SKM-1 treated with dmso at 0.1 percent for 144 hours (cell line): ENCODE data around the gene GNG2.

Experiments used
- DNase-seq: peaks from one replicate; lab custom pipeline; 2025; ENCODE audit not compliant: unreplicated experiment; lab: John Stamatoyannopoulos, UW

GNG2 gene

DNA sequence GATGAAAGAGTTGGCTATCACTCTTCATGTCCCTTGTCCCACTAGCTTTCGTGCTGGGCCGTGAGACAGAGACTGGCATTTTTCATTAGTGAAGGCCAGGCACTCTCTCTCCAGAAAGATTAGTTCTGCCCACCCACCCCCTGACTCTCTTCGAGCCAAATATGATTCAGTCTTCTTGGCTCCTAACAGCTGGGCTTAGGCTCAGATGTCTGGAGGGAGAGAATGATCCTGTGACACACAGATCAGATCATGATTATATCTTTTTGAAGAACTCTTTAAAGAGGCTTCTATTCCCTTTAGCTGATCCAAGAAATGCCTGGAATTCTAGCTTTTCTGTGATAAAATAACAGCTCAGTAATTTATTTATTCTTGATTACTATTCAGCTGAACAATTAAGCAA is 5.2 kb upstream of the GNG2 start:
- DNase-seq: no peak

DNA sequence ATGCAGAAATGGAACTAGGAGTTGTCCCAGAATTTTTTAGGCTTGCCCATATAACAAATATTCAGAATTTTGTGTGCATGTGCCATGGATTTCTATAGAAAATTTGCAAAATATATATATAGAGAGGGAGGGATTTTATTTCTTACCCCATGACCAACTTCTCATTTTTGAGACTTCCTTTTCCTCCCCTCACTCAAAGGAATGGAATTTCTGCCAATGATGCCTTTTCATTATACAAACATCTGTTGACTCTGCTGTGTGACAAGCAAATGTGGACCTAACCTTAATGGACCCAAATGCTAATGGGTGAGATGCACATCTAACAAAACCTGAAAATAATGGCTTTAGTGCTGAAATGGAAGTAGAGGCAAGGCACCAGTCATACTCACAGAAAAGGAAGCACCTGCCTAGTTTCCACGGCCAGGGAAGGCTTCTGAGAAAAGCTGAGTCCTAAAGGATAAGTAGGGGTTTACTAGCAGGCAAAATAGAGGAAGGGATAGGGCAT is 3.6 kb upstream of the GNG2 start:
- DNase-seq: no peak

DNA sequence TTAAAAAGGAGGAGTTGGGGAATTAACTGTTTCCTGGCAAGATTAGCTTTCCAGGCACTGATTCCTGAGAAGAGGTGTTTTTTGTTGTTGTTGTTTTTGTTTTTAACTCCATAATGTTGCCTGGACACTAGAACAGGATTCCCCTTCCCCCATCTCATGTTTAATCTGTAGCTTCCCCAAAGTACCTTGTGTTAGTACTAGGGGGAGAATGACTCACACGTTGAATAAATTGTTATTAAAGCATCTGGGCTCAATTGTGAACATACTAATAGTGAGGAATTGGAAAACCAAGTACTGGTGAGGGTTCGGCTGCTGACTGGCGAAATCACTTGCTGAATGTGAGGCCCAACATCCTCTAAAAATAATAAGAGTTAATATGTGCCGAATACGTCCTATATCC is 1.3 kb upstream of the GNG2 start:
- no peak for DNase-seq

DNA sequence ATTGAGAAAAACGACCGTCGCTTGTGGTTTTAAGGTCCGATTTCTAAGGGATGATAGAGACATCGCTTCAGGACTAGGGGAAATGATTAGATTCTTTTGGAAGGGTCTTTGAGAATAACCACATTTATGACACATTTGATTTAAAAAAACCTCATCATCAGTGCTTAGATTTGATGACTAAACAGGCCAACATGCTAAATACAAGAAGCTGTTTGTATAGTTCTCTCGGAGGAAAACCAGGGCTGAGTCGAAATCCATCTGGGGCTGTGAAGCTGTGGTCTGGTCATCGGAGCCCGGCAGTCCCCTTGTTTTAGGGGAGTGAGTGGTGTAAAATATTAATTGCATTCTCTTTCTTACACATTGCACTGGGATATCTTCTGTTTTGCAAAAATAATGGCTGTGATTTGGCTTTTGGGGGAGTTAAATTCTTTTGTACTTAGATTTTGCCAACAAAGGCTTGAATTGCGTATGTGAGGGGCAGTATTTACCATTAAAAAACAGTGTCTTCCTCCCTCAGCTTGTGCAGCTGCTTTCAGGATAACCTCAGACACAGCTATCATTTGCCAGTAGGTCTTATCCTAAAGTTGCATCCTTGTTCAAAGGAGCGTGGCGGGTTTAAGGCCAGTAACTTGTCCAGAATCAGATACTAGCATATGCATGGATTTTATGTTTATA is 550 bp downstream of the GNG2 start:
- DNase-seq: no peak

DNA sequence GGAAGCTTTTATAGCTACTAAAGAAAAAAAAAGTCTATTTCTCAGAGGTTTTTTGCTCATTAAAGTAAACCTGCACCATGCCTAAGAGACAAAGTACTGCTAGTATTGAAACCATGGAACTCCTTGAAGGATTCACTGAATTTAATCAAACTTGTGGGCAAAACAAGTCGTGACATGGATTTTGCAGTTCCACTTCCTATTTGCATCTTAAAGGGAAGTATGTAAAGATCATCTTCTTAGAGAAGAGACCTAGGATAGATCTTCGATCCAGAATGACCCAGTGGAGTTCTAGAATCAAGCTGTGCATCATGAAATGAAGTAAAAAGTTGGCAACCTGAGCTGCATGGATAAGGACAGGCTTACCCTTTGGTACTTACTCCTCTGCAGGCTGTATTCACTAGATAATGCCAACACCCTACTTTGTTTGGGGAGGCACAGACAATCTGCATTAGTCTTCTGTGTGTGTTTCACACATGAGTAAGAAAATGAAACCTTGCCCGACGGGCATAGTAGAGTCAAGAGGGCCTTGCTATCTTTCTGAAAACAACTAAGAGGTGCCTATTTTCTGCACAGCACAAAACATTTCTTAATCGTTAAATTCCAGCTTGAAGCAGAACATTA is 1.9 kb downstream of the GNG2 start:
- DNase-seq: no peak

DNA sequence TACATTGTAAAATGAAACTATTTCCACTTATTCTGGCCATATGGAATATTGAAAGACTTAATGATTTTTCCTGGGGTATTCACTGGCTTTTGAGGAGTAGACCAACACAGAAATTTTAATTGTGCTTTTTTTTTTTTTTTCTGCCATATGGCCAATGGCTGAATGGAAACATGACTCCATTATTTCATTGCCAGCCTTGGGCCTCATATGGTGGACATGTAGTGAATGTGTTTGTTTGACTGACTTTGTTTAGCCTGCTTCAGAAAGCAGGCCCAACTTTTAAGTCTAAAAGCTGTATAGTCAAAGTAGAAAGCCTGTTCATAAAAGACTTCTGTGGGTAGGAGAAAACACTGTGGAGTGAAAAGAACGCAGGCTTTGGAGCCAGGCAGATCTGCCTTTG is 2.4 kb downstream of the GNG2 start:
- no peak for DNase-seq

DNA sequence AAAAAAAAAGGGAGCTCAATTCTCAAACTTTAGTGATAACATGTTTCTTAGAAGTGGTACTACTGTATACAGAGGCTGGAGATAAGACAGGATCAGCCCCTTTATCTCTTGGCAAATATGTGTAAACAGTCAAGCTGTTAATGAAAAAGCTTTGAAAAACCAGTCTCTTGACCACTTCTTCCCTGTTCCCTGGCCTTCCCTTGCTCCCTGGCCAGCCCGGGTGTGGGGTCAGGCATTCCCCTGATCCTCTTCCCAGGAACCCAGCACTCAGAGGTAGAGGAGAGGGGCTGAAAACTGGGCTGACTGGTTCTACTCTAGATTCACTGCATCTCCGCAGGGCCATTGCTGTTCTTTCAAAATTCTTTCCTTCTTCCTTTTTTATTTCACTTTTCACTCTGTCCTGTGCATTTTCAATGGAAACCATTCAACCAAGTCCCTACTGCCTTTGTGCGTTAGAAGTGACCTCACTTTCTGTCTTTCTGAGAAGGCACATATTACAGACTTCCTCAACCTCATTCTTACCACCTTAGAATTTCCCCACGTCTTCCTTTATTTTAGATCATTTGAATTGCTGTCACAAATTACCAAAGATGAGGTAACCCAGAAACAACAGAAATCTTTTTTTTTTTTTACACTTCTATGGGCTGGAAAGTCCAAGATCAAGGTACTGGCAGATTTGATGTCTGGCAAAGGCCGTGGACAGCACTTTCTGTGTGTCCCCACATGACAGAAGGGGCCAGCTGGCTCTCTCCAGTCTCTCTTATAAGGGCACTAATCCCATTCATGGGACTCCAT is 5.7 kb downstream of the GNG2 start:
- no peak for DNase-seq

DNA sequence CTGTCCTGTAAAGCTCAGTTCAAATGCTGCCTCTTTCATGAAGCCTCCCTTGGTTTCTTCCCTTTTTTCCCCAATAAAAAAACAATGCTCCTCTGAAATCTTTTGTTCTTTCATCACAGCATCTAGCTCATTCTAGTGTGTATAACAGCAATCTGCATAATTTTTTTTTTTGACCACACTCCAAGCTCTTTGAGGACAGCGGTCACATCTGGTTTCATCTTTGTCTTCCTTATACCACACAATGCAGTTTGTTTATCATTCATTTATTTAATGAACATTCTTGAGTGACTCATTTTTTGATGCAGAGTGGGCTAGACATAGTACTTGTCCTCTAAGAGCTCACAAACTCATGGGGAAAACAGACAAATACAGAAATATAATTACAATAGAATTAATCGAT is 7.3 kb downstream of the GNG2 start:
- DNase-seq: no peak

DNA sequence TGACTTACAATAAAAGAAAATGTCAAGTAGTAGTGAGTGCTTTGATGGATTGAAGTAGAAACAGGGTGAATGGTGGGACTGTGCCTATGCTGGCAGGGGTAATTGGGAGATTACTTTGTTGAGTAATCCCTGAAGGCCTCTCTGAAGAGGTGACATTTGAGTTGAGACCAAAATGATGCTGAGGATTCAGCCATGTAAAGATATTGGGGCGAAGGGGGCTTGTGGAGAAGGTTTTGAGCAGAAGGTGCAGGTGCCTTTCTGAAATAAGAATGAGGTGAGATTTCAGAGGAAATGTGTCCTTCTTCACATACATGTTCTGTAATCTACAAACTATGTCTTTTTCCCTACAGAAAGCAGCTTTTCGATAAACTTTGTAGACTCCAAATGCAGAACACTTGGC is 8.0 kb downstream of the GNG2 start:
- DNase-seq: no peak

DNA sequence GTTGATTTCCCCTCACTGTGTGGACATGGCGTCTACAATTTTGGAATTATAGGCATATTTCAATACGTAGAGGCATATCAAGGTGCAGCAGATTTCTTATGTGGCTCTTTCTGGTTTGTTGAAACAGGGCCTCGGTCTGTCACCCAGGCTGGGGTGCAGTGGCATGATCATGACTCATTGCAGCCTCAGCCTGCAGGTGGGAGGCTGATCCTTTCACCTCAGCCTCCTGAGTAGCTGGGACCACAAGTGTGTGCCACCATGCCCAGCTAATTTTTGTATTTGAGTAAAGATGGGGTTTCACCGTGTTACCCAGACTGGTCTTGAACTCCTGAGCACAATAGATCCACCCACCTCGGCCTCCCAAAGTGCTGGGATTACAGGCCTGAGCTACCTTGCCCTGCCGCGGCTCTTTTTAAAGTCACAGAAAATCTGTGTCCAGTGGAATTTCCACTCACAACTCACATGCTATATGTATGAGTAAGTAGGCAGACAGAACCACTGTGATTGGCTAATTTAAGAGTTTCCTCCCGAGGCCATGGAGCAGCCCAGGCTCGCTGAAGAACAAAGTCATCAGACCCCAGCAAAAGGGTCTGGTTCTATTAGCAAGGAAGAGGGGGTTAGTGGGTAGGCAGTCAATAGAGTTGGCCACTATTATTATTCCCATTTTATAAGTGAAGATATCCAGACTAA is 9.1 kb downstream of the GNG2 start:
- DNase-seq: no peak

DNA sequence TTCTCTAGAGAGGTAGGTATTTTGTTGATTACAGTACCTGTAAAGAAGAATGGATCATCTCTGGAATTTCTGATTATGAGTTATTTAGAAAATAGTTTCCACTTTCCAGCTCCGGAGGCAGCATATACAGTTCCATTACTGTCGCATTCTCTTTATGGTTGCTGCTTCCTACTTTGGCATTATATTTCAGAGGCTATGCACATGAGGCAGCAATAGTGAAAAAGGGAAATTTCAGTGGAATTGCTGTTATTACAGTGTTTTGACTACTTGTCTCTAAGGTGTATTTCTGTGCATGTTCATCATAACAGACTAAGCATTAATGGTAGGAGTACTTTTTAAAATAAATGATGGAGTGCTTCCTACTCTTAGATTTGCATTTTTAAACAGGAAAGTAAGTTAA is 10.2 kb downstream of the GNG2 start:
- DNase-seq: no peak

DNA sequence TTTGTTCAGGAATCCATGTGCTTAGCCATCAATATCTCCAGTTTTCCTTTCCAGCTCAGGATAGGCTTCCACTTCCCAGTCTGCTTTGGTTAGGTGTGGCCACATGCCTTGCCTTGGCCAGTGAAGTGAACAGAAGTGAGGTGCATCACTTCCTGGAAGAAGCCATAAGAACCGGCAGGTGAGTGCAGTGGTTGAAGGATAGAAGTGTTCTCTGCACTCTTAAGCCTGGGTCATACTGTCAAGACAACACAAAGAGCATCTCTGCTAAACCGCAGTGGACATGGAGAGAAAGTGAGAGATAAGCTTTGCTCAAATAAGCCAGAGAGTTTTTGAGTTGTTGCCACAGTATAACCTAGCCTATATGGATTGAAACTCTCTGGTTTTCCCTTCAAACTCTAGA is 11.4 kb downstream of the GNG2 start:
- DNase-seq: no peak

DNA sequence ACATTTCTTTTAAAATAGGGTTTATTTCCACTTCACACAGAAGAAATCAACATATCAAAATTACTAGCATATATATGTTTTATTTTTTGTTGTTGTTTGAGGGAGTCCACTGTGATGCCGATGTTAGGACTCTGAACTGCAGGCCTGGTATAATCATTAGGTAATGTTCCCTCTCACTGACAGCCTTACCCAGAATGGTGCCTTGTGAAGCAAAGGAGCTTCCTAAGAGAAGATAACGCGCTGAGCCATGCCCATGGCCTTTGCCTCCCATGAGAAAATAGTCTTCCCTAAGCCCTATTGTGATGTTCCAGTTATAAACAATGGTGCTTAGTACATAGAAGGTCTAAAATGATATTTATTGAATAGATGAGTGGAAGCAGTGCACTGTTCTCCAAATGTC is 12.0 kb downstream of the GNG2 start:
- no peak for DNase-seq

DNA sequence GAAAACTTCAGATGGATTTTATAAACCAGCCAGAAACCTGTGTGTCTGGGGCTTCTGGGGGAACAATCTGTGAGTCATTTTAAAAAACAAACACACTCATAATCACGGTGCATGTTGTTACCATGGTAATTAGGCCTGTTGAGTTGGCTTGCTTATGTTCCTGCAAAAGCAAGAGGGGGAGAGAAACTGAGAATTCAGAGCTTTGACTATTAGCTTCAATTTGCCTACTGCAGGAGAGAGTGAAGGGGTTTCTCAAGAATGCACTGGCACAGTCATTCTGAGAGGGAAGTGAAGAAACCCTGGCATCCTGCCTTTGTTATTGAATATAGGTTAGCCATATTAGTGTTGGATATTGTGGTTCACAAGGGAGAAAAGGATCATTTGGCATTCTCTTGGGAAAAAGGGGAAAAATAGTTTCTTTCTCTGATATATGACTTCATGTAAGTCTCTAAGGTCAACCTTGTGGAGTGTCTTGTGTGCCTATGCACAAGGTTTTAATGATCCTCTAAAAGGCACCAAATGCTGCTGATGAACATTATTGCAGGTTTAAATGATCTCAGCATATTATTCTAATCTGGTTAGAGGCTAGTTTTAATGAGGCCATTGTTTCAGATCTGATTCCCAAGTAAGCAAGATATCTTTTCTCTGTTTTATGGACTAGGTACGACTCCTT is 12.9 kb downstream of the GNG2 start:
- no peak for DNase-seq

DNA sequence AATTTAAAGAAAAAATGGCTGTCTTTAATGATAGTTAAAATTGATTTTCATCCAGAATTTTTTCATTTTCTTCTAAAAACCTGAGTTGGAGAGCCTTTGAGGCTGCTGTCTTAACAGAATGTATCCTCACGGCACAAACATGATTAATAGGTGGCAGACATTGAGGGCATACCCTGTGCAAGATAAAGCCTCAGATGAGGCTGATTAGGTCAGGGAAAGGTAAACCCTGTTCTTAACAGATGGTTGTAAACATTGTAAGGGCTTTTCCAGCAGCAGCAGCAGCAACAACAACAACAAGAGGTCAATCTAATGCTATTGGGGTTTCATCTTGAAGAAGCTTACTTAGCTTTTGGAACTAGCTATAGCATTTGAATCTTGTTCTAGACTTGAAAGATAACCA is 17.4 kb downstream of the GNG2 start:
- no peak for DNase-seq

DNA sequence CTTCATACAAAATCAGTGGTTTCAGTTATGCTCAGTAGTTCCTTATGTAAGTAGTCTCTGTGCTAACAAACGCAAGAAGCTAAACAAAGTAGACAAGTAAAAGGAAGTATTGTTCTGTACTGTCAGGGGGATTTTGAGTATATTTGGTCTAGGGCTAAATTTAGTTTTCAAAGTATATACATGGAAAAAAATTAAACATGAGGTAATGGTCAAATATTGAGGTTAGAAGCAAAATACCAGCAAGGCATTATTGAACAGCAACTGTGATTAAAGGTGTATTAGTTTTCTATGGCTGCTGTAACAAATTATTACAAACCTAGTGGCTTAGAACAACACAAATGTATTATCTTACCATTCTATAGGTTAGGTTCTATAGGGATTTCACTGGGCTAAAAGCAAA is 18.8 kb downstream of the GNG2 start:
- DNase-seq: no peak

DNA sequence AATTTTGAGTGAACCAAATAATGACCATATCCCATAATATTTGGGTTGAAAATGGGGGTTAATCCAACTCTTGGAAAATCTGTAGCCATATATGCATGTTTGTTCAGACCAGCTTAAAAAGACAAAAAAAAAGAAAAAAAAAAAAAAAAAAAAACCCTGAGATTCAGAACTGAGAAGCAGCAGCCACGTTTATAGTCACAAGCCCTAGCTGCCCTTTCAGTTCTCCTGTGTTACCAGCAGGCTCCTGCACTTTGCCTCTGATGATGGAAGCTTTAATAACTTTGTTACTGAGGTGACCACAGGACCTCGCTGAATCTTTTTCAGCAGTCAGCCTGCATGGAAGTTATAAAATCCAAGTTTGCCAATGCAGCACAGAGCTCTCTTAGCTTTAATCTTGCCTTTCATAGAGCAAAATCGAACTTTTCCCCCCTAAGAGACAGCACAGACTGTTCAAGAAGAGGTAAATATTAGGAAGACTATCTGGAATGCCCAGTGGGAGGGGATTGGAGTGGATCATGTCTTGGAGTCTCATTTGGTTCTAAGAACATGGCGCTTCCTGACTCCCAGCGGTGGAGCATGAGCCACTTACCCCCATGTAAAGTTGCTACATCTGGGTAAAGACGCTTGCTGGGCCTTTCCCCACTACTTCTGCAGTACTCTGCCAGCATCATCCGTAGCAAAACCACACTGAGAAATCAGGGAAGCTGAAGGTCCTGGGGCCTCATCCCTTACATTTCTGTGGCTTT is 20.6 kb downstream of the GNG2 start:
- no peak for DNase-seq

DNA sequence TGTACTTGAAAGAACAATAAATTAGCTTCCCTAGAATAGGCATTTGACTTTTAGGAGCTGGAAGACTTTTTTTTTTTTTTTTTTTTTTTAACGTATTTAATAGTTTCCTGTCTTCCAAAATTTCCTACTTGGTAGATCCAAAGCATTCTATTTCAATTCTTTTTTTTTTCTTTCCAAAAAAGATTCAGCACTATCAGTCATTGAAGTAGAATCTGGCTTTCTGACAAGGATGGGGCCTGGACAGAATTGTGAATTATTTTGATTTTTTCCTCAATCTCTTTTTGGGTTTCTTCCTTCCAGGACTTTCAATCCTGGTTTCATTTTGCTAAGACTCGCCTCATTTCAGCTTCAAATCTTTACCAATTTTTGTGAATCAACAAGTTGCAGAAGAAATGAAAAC is 21.2 kb downstream of the GNG2 start:
- DNase-seq: no peak

DNA sequence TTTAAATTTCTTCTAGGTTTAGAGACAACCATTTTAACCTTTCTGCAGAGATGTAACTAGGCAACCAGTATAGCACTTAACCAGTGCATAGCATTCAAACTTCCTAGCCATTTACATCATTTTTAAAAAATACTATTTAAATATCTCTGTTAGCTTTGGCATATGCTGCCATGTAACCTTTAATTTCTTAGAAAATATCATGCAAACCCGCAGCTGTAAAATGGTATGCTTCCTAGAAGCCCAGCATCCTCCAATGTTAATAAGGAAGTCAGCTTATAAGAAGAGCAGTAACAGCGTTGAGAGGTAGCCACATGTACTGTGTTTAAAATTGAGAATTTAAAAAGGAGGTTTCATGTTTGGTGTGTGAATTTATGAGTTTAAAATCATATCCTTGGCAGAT is 22.8 kb downstream of the GNG2 start:
- DNase-seq: no peak
